HEK293 (cell line): ENCODE results near the gene UGT1A7.
"Not testable (repeated sequence)": the region's sequence is repeated elsewhere in the genome, so short reads cannot be mapped to it uniquely, and the experiment has no call there.

Experiments
- BCL11B ChIP-seq: fragments of 450-650 bp; formaldehyde crosslinking; IDR thresholded peaks from 2 replicates; pipeline ENCODE4 v1.5.1; 2016; ENCODE audit warnings: low read depth, missing biosample characterization, missing genetic modification characterization
- GLI4 ChIP-seq: fragments of 450-650 bp; formaldehyde crosslinking; IDR thresholded peaks from 2 replicates; pipeline ENCODE4 v1.5.1; 2016; ENCODE audit warnings: missing biosample characterization, missing genetic modification characterization
- HOXA7 ChIP-seq: sonication (generic); formaldehyde crosslinking; IDR thresholded peaks from 2 replicates; pipeline ENCODE4 v1.8.1; 2022; ENCODE audit warnings: missing genetic modification reagents, borderline replicate concordance
- SP7 ChIP-seq: fragments of 450-650 bp; formaldehyde crosslinking; IDR thresholded peaks from 2 replicates; pipeline ENCODE4 v1.5.1; 2016; ENCODE audit warnings: missing biosample characterization, missing genetic modification characterization
- TCF7L2 ChIP-seq: IDR thresholded peaks from 2 replicates; pipeline ENCODE4 v1.6.1; 2011; ENCODE audit warnings: low read depth, mild to moderate bottlenecking, inconsistent platforms, low read length, moderate library complexity, borderline replicate concordance
- ZNF114 ChIP-seq: fragments of 450-650 bp; formaldehyde crosslinking; IDR thresholded peaks from 2 replicates; pipeline ENCODE4 v1.5.0; 2017; ENCODE audit warnings: missing biosample characterization, missing genetic modification characterization
- ZNF121 ChIP-seq: fragments of 450-650 bp; formaldehyde crosslinking; IDR thresholded peaks from 2 replicates; pipeline ENCODE4 v1.5.1; 2016; ENCODE audit warnings: missing biosample characterization, missing genetic modification characterization
- ZNF138 ChIP-seq: fragments of 450-650 bp; formaldehyde crosslinking; IDR thresholded peaks from 2 replicates; pipeline ENCODE4 v1.5.1; 2016; ENCODE audit warnings: missing biosample characterization, missing genetic modification characterization, borderline replicate concordance
- ZNF23 ChIP-seq: fragments of 450-650 bp; formaldehyde crosslinking; IDR thresholded peaks from 2 replicates; pipeline ENCODE4 v1.5.1; 2016; ENCODE audit warnings: missing biosample characterization, missing genetic modification characterization, borderline replicate concordance
- ZNF335 ChIP-seq: fragments of 450-650 bp; formaldehyde crosslinking; conservative IDR thresholded peaks from 2 replicates; pipeline ENCODE4 v1.5.1; 2016; ENCODE audit warnings: missing biosample characterization, missing genetic modification characterization
- ZNF747 ChIP-seq: fragments of 450-650 bp; formaldehyde crosslinking; IDR thresholded peaks from 2 replicates; pipeline ENCODE4 v1.5.1; 2016; ENCODE audit warnings: missing biosample characterization, missing genetic modification characterization
- ZNF830 ChIP-seq: fragments of 450-650 bp; IDR thresholded peaks from 2 replicates; pipeline ENCODE4 v1.5.0; 2018; ENCODE audit warnings: missing biosample characterization, missing genetic modification characterization, low read depth, mild to moderate bottlenecking, moderate library complexity
- TF ChIP-seq, protein P1 (sequence below): fragments of 450-650 bp; formaldehyde crosslinking; IDR thresholded peaks from 2 replicates; pipeline ENCODE4 v1.5.1; 2016; ENCODE audit warnings: missing biosample characterization, missing genetic modification characterization

GRCh38 chr2:233655943-233656342 is 25.8 kb upstream of the UGT1A7 start:
- not testable (repeated sequence) for TF ChIP-seq ZNF23 (tag by site-specific recombination); BCL11B (tag by site-specific recombination); ZNF114 (tag by site-specific recombination); ZNF747 (tag by site-specific recombination); ZNF121 (tag by site-specific recombination); ZNF138; GLI4 (tag by site-specific recombination); SP7 (tag by site-specific recombination); HOXA7 (CRISPR knock-in tag); TCF7L2; ZNF335 (tag by site-specific recombination); ZNF830 (tag by site-specific recombination)
- TF ChIP-seq, protein P1, sequence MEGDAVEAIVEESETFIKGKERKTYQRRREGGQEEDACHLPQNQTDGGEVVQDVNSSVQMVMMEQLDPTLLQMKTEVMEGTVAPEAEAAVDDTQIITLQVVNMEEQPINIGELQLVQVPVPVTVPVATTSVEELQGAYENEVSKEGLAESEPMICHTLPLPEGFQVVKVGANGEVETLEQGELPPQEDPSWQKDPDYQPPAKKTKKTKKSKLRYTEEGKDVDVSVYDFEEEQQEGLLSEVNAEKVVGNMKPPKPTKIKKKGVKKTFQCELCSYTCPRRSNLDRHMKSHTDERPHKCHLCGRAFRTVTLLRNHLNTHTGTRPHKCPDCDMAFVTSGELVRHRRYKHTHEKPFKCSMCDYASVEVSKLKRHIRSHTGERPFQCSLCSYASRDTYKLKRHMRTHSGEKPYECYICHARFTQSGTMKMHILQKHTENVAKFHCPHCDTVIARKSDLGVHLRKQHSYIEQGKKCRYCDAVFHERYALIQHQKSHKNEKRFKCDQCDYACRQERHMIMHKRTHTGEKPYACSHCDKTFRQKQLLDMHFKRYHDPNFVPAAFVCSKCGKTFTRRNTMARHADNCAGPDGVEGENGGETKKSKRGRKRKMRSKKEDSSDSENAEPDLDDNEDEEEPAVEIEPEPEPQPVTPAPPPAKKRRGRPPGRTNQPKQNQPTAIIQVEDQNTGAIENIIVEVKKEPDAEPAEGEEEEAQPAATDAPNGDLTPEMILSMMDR: not testable (repeated sequence)
